SK-N-SH (cell line): ENCODE measurements around the gene CFAP251.

Experiments
- ELF1 ChIP-seq: IDR thresholded peaks from 2 replicates; pipeline ENCODE4 v1.4.0; 2012
- TF ChIP-seq, protein P1 (sequence below): fragments of 200-600 bp; sonication (generic); IDR thresholded peaks from 2 replicates; pipeline ENCODE4 v1.6.1; 2017; ENCODE audit warnings: antibody characterized with exemption, mild to moderate bottlenecking, moderate library complexity

DNA sequence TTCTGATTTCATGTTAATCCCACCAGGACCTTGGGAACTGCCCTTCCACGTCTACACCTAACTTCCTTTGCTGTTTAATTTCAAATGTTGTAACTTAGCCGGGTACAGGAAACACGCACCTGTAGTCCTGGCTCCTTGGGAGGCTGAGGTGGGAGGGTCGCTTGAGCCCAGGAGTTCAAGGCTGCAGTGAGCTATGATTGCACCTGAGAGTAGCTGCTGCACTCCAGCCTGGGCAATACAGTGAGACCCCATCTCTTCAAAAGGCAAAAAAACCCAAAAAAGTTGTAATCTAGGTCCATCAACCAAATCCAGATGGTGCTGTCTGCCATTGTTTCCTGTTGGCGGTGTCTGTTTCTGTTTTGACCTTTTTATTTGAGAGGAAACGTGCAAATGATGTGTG, 117.8 kb downstream of the CFAP251 start:
- TF ChIP-seq ELF1 = no peak
- TF ChIP-seq, protein P1, sequence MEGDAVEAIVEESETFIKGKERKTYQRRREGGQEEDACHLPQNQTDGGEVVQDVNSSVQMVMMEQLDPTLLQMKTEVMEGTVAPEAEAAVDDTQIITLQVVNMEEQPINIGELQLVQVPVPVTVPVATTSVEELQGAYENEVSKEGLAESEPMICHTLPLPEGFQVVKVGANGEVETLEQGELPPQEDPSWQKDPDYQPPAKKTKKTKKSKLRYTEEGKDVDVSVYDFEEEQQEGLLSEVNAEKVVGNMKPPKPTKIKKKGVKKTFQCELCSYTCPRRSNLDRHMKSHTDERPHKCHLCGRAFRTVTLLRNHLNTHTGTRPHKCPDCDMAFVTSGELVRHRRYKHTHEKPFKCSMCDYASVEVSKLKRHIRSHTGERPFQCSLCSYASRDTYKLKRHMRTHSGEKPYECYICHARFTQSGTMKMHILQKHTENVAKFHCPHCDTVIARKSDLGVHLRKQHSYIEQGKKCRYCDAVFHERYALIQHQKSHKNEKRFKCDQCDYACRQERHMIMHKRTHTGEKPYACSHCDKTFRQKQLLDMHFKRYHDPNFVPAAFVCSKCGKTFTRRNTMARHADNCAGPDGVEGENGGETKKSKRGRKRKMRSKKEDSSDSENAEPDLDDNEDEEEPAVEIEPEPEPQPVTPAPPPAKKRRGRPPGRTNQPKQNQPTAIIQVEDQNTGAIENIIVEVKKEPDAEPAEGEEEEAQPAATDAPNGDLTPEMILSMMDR = no peak
